GM19023 (cell line): ENCODE measurements around the gene STARD4.

Experiments
- ATAC-seq: cut with Tn5 transposase; IDR thresholded peaks from one replicate; pipeline ENCODE4 v1.9.1; 2021; ENCODE audit warnings: mild to moderate bottlenecking, moderate library complexity; ENCODE audit not compliant: unreplicated experiment

Gene STARD4

GRCh38 chr5:111528056-111528455 lies 15.7 kb upstream of the STARD4 start:
- no peak for ATAC-seq

DNA sequence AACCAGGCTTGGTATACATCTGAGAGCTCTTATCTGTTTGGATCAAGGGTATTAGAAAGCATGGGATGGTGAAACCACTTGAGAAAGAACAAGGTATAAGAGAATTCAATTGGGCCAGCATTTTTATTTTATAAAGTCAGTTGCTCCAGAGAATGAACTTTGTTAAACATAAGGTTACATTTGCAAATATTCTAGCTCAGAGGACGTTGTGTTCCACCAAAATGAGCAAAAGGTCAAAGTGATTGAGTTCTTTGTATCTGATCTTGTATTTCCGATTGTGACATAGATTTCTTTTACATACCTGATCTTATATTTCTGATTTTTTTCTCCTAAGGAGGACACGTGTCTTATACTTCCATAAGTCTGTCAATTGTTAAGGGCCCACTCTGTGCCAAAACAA lies 8.6 kb upstream of the STARD4 start:
- ATAC-seq = no peak

DNA sequence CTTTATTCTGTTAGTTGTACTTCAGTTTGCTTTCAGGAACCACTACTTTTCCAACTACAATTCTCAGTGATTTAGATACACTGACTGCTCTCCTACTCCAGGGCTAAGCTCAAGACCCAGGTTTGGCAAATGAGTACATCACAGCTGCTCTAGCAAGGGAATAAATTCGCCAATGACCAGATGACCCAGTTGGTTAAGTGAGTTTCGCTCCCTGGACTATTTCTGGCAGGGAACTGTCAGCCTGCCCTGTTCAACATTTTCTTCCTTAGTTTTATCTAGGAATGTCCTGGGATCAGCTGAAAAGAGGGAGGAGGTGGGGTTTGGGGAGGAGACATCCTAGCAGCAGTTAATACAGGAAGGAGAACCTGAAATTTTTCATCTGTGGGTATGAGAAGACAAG lies 6.4 kb upstream of the STARD4 start:
- ATAC-seq = no peak

- no peak for ATAC-seq
Observed at GRCh38 chr5:111517853-111518501, 5.6 kb upstream of the STARD4 start.

- no peak for ATAC-seq
Observed at GRCh38 chr5:111514087-111514486, 1.8 kb upstream of the STARD4 start.

DNA sequence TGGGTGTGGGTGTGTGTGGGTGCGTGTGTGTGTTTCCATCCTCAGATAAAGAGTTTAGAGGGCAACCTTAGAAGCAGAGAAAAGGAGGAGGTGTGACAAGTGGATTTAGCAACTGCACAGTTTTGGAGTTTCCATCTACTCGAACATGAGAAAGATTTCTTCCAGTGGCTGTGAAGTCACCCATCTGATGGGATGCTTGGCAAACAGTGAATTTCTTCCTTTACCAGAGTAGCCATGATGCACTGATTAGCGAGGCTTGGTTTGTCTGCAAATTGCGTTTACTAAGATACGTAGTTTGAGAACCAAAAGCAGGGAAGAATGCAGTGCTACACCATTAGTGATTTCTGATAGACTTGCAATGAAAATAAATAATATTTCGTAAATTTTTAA lies 791 bp upstream of the STARD4 start:
- no peak for ATAC-seq

GRCh38 chr5:111511831-111512374 lies 432 bp downstream of the STARD4 start:
- ATAC-seq = peak; percentile 30

GRCh38 chr5:111511174-111511830 lies 1.0 kb downstream of the STARD4 start:
- no peak for ATAC-seq

DNA sequence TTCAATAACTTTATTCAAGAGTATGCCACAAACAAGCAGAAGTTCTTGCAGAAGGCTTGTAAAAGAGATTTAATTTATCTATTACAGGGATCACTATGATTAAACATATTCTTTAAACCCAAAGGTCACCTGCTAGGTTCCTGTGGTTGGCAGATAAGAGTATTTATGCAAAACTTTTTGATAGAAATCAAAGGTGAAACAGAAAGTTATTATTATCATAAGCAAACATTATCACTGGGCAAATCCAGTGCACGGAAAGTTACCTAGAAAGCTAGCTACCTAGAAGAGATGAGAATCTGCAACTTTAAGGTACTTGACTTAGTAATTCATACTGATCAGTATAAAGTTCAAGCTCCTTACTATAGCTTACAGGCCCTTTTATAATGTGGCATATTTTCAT lies 3.2 kb downstream of the STARD4 start:
- no peak for ATAC-seq

DNA sequence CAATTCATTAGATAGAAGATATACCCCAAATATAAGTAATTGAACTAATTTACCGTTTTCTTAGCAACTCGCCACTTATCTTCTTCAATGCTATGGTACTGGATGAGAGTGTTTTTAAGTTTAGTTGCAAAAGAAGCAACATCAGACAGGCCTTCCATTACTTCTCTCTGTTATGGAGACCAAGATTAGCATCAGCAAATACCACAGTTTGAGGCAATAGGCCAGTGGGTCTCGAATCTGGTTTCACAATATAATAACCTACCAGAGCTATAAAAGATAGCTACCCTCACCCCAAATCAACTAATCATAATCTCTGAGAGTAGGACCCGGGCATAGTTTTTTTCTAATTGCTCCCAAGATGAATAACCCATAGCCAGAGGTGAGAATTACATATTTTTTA lies 5.1 kb downstream of the STARD4 start:
- no peak for ATAC-seq

DNA sequence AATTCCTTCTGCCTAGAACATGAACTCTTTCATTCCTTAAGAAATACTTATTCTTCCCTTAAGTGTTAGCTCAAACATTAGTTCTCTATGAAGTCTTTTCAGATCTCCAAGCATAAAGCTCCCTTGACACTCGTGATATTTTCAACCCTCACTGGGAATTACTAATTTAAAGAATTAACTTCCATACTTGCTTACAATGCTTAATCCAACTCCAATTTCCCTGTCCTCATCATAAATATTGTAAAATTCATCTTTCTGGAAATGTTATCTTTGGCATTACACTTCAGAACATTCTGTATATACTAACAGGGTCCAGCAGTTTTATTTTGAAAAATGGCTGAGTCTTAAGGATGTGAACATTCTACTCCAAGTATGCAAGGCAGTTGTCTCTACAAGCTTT lies 7.2 kb downstream of the STARD4 start:
- ATAC-seq = no peak

GRCh38 chr5:111502956-111503355 lies 9.4 kb downstream of the STARD4 start:
- no peak for ATAC-seq

GRCh38 chr5:111498346-111498745 lies 14.0 kb downstream of the STARD4 start:
- ATAC-seq = no peak

DNA sequence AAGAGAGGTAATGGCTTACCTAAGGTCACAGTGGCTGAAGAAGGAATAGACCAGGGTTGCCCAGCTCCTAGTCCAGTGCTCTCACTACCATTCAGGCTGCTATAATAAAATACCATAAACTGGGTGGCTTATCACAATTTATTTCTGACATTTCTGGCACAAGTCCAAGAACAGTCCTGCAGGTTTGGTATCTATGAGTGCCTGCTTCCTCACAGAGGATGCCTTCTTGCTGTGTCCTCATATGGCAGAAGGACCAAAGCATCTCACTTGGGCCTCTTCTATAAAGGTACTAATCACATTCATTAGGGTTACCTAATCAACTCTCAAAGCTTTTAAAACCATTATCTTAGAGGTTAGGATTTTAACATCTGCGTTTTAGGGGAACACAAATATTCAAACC lies 17.2 kb downstream of the STARD4 start:
- ATAC-seq = no peak

DNA sequence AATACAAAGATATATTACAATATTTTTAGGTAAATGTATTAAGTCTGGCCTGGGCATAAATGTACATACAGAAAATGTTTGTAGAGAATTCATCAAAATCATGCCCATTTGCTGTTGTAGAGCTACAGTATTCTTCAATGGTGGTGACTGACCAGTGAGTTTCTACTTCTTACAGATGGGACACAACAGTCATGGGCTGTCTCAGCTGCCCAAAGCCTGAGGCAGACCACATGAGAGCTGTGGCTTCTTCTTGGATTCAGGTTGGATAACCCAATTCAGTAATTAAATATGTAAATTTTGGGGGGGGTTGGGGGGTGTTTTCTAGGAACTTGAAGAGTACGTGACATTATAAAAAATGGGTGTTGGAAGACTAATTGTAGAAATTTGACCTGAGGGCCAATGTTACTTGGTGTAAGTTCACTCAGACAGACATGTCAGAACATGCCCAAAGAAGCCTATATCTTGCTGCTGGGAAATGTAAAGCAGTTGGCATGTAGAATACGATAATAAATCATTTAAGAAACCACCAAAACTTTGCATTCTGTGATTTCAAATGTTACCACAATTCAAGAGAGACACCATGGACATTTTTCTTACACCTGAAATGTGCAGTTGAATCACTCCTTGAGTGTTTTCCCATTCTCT lies 17.9 kb downstream of the STARD4 start:
- ATAC-seq = peak; percentile 60

DNA sequence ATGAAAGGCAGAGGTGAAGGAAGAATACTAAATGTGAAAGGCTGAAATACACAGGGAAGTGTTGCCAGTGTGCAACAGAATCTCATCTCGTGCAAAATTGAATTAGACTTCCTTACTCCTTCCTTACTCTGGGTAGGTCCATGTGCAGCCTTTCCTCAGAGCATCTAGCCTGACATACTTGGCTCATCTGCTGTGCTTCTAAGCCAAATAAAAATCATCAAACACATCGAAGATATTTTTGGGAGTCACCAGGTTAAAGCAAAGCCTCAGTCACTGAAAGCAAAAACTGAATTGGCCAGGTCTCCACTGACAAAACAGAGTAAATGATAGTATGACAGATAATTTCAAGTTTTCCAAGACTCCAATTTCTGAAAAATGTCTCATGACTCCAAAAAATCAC lies 19.3 kb downstream of the STARD4 start:
- ATAC-seq = no peak

GRCh38 chr5:111488353-111488752 lies 24.0 kb downstream of the STARD4 start:
- ATAC-seq = no peak

GRCh38 chr5:111486926-111487325 lies 25.4 kb downstream of the STARD4 start:
- ATAC-seq = no peak

DNA sequence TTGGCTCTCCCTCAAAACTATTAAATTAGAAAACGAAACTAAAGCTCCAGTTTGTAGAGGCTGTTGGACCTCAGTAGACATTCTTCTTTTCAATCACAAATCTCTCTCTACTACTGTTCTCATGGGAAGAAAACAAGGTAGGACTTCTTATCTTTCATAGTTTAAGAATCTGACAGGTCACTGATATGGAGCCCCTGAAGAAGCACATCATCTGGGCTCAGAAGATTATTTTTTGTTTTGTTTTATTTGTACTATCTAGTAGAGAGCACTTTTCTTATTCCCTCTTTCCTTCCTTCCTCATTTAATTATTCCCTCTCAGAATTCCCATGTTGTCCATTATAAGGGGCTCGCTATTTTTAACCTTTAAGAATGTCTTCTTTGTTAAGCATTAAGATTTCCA lies 26.3 kb downstream of the STARD4 start:
- ATAC-seq = no peak

GRCh38 chr5:111480346-111480745 lies 32.0 kb downstream of the STARD4 start:
- ATAC-seq = no peak

DNA sequence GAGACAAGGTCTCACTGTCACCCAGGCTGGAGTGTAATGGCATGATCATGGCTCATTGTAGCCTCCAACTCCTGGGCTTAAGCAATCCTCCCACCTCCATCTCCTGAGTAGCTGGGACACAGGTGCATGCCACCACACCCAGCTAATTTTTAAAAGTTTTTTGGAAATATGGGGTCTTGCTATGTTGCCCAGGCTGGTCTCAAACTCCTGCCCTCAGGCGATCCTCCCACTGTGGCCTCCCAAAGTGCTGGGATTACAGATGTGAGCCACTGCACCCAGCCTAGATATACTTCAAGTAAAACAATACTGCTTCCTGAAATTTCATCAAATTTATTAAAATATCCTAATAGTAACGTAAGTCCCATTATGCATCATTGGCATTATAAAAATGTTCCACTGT lies 33.4 kb downstream of the STARD4 start:
- no peak for ATAC-seq

DNA sequence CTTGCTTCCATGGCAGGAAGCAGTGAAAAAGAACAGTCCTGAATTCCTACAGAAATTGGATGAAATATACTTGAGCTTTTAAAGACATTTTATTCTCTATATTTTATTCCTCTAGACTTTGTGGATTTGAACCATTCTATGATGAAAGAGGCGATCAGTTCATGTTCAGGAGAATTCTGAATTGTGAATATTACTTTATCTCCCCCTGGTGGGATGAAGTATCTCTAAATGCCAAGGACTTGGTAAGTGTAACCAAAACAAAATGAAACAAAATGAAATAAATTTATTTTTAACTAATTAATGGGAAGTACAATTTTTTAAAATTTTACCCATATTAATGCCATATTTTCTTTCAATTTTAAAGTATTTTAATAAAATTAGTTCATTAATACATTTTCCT lies 34.1 kb downstream of the STARD4 start:
- no peak for ATAC-seq
